H9 (cell line): ENCODE data around the gene ZDHHC9. TPM values are rescaled to one million over a fixed set of nuclear protein-coding genes. Genes with fewer than 3 reads are reported as not detected.

Experiments used
- DNase-seq: peaks from one replicate; pipeline ENCODE4 v3.0.0-alpha.2; 2017
- H2AFZ ChIP-seq: one replicate; pipeline ENCODE4 v1.6.1; 2013; ENCODE audit warnings: mild to moderate bottlenecking, low read length, control low read depth, moderate library complexity
- H2AK5ac ChIP-seq: 2 replicates; pipeline ENCODE4 v1.6.1; 2013; ENCODE audit warnings: low read length, control low read depth, mixed read lengths; ENCODE audit not compliant: insufficient read length
- H2BK120ac ChIP-seq: one replicate; pipeline ENCODE4 v1.6.1; 2013; ENCODE audit warnings: low read depth, mild to moderate bottlenecking, low read length, control low read depth, inconsistent platforms; ENCODE audit not compliant: poor library complexity, severe bottlenecking
- H2BK12ac ChIP-seq: 2 replicates; pipeline ENCODE4 v1.6.1; 2013; ENCODE audit warnings: low read length, control low read depth, mixed read lengths, low read depth; ENCODE audit not compliant: insufficient read length
- H2BK15ac ChIP-seq: 2 replicates; pipeline ENCODE4 v1.6.1; 2013; ENCODE audit warnings: low read depth, low read length, control low read depth
- H2BK20ac ChIP-seq: one replicate; pipeline ENCODE4 v1.6.1; 2013; ENCODE audit warnings: low read depth, mild to moderate bottlenecking, low read length, control low read depth, inconsistent platforms; ENCODE audit not compliant: poor library complexity, severe bottlenecking
- H2BK5ac ChIP-seq: 2 replicates; pipeline ENCODE4 v1.6.1; 2013; ENCODE audit warnings: low read length, control low read depth, mixed read lengths; ENCODE audit not compliant: insufficient read length
- H3K14ac ChIP-seq: 2 replicates; pipeline ENCODE4 v1.6.1; 2013; ENCODE audit warnings: low read length, control low read depth; ENCODE audit not compliant: insufficient read depth
- H3K18ac ChIP-seq: 2 replicates; pipeline ENCODE4 v1.6.1; 2013; ENCODE audit warnings: low read depth, mild to moderate bottlenecking, mixed read lengths, low read length, control low read depth; ENCODE audit not compliant: insufficient read length
- H3K23ac ChIP-seq: 2 replicates; pipeline ENCODE4 v1.6.1; 2013; ENCODE audit warnings: low read length, control low read depth, mixed read lengths, low read depth; ENCODE audit not compliant: insufficient read length
- H3K23me2 ChIP-seq: 2 replicates; pipeline ENCODE4 v1.6.1; 2013; ENCODE audit warnings: low read depth, mild to moderate bottlenecking, mixed read lengths, low read length, control low read depth; ENCODE audit not compliant: insufficient read length, poor library complexity, severe bottlenecking
- H3K27ac ChIP-seq: 2 replicates; pipeline ENCODE4 v1.5.1; 2013; ENCODE audit warnings: low read length, control low read depth, mixed read lengths, low read depth; ENCODE audit not compliant: insufficient read length
- H3K27me3 ChIP-seq: 2 replicates; pipeline ENCODE4 v1.6.1; 2013; ENCODE audit warnings: low read length, control low read depth, inconsistent platforms; ENCODE audit not compliant: insufficient read depth
- H3K4ac ChIP-seq: 2 replicates; pipeline ENCODE4 v1.6.1; 2013; ENCODE audit warnings: low read depth, mild to moderate bottlenecking, control low read depth, inconsistent platforms, low read length, moderate library complexity
- H3K4me1 ChIP-seq: 2 replicates; pipeline ENCODE4 v1.6.1; 2013; ENCODE audit warnings: low read length, control low read depth, inconsistent platforms; ENCODE audit not compliant: insufficient read depth
- H3K4me2 ChIP-seq: 2 replicates; pipeline ENCODE4 v1.6.1; 2013; ENCODE audit warnings: low read length, control low read depth, mixed read lengths; ENCODE audit not compliant: insufficient read length, insufficient read depth
- H3K56ac ChIP-seq: 2 replicates; pipeline ENCODE4 v1.6.1; 2013; ENCODE audit warnings: low read depth, mild to moderate bottlenecking, mixed read lengths, low read length, control low read depth; ENCODE audit not compliant: insufficient read length
- H3K79me1 ChIP-seq: 2 replicates; pipeline ENCODE4 v1.6.1; 2013; ENCODE audit warnings: low read depth, mild to moderate bottlenecking, moderate library complexity, low read length, control low read depth, inconsistent platforms; ENCODE audit not compliant: insufficient read depth, poor library complexity, severe bottlenecking
- H3K79me2 ChIP-seq: 2 replicates; pipeline ENCODE4 v1.6.1; 2013; ENCODE audit warnings: low read length, control low read depth, inconsistent platforms; ENCODE audit not compliant: insufficient read depth
- H3K9ac ChIP-seq: 2 replicates; pipeline ENCODE4 v1.6.1; 2013; ENCODE audit warnings: low read length, control low read depth, mixed read lengths; ENCODE audit not compliant: insufficient read length; ENCODE audit errors: extremely low read depth
- H3K9me3 ChIP-seq: one replicate; pipeline ENCODE4 v1.6.1; 2013; ENCODE audit warnings: low read depth, low read length, inconsistent platforms; ENCODE audit not compliant: control insufficient read depth
- H3T11ph ChIP-seq: one replicate; pipeline ENCODE4 v1.6.1; 2013; ENCODE audit warnings: mild to moderate bottlenecking, low read length, control low read depth, inconsistent platforms
- H4K20me1 ChIP-seq: one replicate; pipeline ENCODE4 v1.6.1; 2013; ENCODE audit not compliant: control insufficient read depth, insufficient read length, insufficient read depth
- H4K5ac ChIP-seq: 2 replicates; pipeline ENCODE4 v1.6.1; 2013; ENCODE audit warnings: low read depth, mild to moderate bottlenecking, mixed read lengths, low read length, control low read depth; ENCODE audit not compliant: insufficient read length
- H4K8ac ChIP-seq: replicated peaks from 2 replicates; pipeline ENCODE4 v1.6.1; 2013; ENCODE audit warnings: low read length, control low read depth, mixed read lengths, low read depth; ENCODE audit not compliant: insufficient read length
- H4K91ac ChIP-seq: 2 replicates; pipeline ENCODE4 v1.6.1; 2013; ENCODE audit warnings: low read depth, mild to moderate bottlenecking, moderate library complexity, mixed read lengths, low read length, control low read depth; ENCODE audit not compliant: insufficient read length
- H3K27ac Mint-ChIP-seq, 3 experiments: 2 replicates in 2 of 3; 3 replicates in 1 of 3; pipeline ENCODE4 v1.8.0; 2020 to 2021; ENCODE audit warnings: mixed read lengths in 3 of 3, mild to moderate bottlenecking in 1 of 3, moderate library complexity in 1 of 3
- H3K27me3 Mint-ChIP-seq: 2 replicates; pipeline ENCODE4 v1.8.0; 2021; ENCODE audit warnings: low read depth, mild to moderate bottlenecking, moderate library complexity, mixed read lengths
- H3K36me3 Mint-ChIP-seq, 3 experiments: 2 replicates in 2 of 3; 3 replicates in 1 of 3; pipeline ENCODE4 v1.8.0; 2020 to 2021; ENCODE audit warnings: low read depth in 3 of 3, mixed read lengths in 3 of 3; ENCODE audit not compliant: insufficient read depth in 1 of 3
- H3K4me1 Mint-ChIP-seq, 2 experiments: 2 replicates each; pipeline ENCODE4 v1.8.0; 2020; ENCODE audit warnings: mixed read lengths in 2 of 2
- H3K4me3 Mint-ChIP-seq, 2 experiments: 2 replicates in 1 of 2; 3 replicates in 1 of 2; pipeline ENCODE4 v1.8.0; 2020 to 2021; ENCODE audit warnings: mild to moderate bottlenecking in 2 of 2, mixed read lengths in 2 of 2, moderate library complexity in 1 of 2
- H3K9me3 Mint-ChIP-seq, 2 experiments: 2 replicates in 1 of 2; 3 replicates in 1 of 2; pipeline ENCODE4 v1.8.0; 2020; ENCODE audit warnings: mild to moderate bottlenecking in 2 of 2, mixed read lengths in 2 of 2, moderate library complexity in 1 of 2
- WGBS: extraction: QIAGEN DNeasy Blood & Tissue Kit; methylation state at CpG from one replicate; pipeline ENCODE4 v1.1.7; 2013; ENCODE audit warnings: missing lambda C conversion rate, low lambda C conversion rate, mixed read lengths; ENCODE audit not compliant: insufficient read length; ENCODE audit errors: extremely low coverage; 5-methylcytosine and 5-hydroxymethylcytosine counted together
- total RNA-seq: library from RNA; stranded (reverse); gene quantifications from 2 replicates; pipeline ENCODE4 v1.2.1, GENCODE V29; 2021
- TF ChIP-seq, protein P1 (sequence below): fragments of 200-600 bp; sonication (generic); conservative IDR thresholded peaks from 3 replicates; pipeline ENCODE4 v1.8.0; 2021; ENCODE audit warnings: antibody characterized with exemption, mild to moderate bottlenecking

The ZDHHC9 gene
- total RNA-seq, 1 experiment from 2014 or later: 21.0 TPM

DNA sequence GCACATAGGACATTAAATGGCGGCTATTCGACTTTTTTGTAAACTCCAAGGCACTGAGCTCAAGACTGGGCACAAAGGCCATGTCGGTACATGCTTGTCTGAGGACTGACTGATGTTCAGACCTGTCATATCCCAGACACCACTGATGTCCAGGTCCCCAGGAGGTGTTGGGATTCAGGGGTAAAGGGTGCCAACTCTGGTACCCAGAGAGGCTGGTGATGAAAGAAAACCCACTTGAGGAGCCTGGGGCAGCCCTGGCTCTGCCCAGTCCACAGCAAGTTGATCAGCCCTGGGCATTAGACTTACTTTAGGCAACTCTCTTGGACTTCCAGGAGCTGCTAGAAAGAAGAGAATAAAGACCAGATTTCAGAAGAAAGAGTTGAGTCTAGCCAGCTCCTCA is 45.2 kb downstream of the ZDHHC9 start:
- Histone ChIP-seq H3K9ac (no peak overlapping the region), H3K56ac (no peak overlapping the region), H3K79me1 (no peaks in the 10 kb centered on the region), H2BK15ac (no peak overlapping the region), H4K20me1 (no peaks in the 10 kb centered on the region), H3K27ac (no peak overlapping the region), H2BK12ac (no peak overlapping the region), H4K5ac (no peak overlapping the region), H3K23ac (no peak overlapping the region), H3K23me2 (no peaks in the 10 kb centered on the region), H3K18ac (no peak overlapping the region), H2AK5ac (no peak overlapping the region), H3K4me2 (no peak overlapping the region), H4K91ac (no peak overlapping the region), H3K4me1 (no peaks in the 10 kb centered on the region), H3K79me2 (no peaks in the 10 kb centered on the region), H2BK20ac (no peak overlapping the region), H2AFZ (no peak overlapping the region), H3K27me3 (no peaks in the 10 kb centered on the region), H2BK120ac (no peak overlapping the region), H3K4ac (no peak overlapping the region), H3K14ac (no peak overlapping the region), H3T11ph (no peak overlapping the region), H3K9me3 (no peaks in the 10 kb centered on the region), H2BK5ac (no peak overlapping the region), H4K8ac (no peak overlapping the region)
- Mint-ChIP-seq H3K4me3 (no peak overlapping the region), H3K27ac (no peak overlapping the region), H3K36me3 (peaks cover 16 to 25% (median 17%) of the 10 kb centered on the region in 3 experiments), H3K9me3 (peaks cover 0 to 53% of the 10 kb centered on the region in 2 experiments; a peak in 4 of 5 replicates), H3K27me3 (no peaks in the 10 kb centered on the region), H3K4me1 (no peaks in the 10 kb centered on the region)
- no CpG with 5 or more reads among the region's 3 CpGs for WGBS
- no peak for DNase-seq
- TF ChIP-seq, protein P1, sequence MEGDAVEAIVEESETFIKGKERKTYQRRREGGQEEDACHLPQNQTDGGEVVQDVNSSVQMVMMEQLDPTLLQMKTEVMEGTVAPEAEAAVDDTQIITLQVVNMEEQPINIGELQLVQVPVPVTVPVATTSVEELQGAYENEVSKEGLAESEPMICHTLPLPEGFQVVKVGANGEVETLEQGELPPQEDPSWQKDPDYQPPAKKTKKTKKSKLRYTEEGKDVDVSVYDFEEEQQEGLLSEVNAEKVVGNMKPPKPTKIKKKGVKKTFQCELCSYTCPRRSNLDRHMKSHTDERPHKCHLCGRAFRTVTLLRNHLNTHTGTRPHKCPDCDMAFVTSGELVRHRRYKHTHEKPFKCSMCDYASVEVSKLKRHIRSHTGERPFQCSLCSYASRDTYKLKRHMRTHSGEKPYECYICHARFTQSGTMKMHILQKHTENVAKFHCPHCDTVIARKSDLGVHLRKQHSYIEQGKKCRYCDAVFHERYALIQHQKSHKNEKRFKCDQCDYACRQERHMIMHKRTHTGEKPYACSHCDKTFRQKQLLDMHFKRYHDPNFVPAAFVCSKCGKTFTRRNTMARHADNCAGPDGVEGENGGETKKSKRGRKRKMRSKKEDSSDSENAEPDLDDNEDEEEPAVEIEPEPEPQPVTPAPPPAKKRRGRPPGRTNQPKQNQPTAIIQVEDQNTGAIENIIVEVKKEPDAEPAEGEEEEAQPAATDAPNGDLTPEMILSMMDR: no peak
